DMS 273 (cell line): ENCODE data around the gene TOM1L2.
A peak's percentile ranks its signal among the peaks of the same experiment; 100 is the strongest.
"Not testable (repeated sequence)": the region's sequence is repeated elsewhere in the genome, so short reads cannot be mapped to it uniquely, and the experiment has no call there.

Experiments used
- DNase-seq: peaks from one replicate; lab custom pipeline; 2025; ENCODE audit not compliant: unreplicated experiment; lab: John Stamatoyannopoulos, UW

Gene TOM1L2

DNA sequence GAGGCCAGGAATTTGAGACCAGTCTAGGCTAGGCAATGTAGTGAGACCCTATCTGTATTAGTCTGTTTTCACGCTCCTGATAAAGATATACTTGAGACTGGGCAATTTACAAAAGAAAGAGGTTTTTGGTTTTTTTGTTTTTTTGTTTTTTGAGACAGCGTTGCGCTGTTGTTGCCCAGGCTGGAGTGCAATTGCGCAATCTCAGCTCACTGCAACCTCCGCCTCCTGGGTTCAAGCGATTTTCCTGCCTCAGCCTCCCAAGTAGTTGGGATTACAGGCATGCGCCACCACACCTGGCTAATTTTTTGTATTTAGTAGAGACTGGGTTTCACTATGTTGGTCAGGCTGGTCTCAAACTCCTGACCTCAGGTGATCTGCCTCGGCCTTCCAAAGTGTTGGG, 23.7 kb upstream of the TOM1L2 start:
- DNase-seq, result not testable (repeated sequence)

- peak; percentile 77 for DNase-seq
Observed at GRCh38 chr17:17994271-17995069, 22.3 kb upstream of the TOM1L2 start.

GRCh38 chr17:17993852-17994251, 21.7 kb upstream of the TOM1L2 start:
- no peak for DNase-seq

GRCh38 chr17:17993366-17993765, 21.2 kb upstream of the TOM1L2 start:
- no peak for DNase-seq

DNA sequence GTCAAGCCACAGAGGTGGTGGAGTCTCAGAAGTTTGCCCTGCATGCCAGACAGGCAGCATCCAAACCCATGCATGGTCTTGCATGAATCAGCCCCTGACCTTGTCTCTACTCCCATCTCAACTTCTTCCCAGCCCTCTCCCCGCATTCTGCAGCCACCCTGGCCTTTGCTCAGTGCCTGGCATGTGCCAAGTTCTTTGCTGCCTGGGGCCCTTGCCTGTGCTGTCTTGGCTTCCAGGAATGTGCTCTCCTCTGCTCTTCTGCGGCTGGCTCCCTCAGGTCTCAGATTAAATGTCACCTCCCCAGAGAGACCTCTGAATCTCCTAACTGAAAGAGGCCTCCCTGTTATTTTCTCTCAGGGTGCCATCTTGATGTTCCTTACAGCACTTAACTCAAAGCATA, 18.1 kb upstream of the TOM1L2 start:
- DNase-seq, result no peak

- DNase-seq, result no peak
Observed at GRCh38 chr17:17989618-17990017, 17.4 kb upstream of the TOM1L2 start.

DNA sequence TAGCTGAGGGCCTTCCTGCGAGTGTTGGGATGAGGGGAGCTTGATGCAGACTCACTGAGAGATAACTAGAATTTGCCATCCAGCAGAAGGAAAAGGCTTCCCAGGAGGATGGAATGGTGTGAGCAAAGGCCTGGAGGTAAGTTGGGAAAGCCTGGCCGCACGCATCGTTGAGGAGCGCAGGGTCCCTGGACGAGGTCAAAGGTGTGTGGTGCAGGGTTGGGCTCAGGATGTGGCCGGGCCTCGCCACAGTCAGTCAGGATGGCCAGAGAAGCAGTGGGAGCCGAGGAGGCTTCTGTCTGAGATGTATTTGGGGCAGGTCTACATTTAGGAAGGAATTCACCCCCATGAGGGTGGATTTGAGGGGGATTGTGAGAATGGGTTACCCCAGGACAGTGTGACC, 16.9 kb upstream of the TOM1L2 start:
- no peak for DNase-seq

- DNase-seq, result no peak
Observed at GRCh38 chr17:17988427-17988945, 16.3 kb upstream of the TOM1L2 start.

DNA sequence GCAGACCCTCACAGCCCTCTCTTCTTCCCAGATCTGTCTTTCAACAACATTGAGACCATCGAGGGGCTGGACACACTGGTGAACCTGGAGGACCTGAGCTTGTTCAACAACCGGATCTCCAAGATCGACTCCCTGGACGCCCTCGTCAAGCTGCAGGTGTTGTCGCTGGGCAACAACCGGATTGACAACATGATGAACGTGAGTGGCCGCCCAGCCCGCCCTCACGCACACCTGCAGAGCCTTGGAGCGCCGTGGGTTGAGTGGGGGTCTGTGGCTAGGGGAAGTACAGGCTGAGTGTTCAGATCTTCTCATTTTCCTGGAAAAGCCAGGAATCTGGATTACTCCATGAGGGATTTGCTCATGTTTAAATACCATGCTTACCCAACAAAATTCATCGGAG, 15.7 kb upstream of the TOM1L2 start:
- DNase-seq, result no peak

- DNase-seq, result no peak
Observed at GRCh38 chr17:17987187-17987896, 15.1 kb upstream of the TOM1L2 start.

GRCh38 chr17:17985555-17985954, 13.4 kb upstream of the TOM1L2 start:
- DNase-seq, result peak; percentile 46

- no peak for DNase-seq
Observed at GRCh38 chr17:17985153-17985552, 13.0 kb upstream of the TOM1L2 start.

DNA sequence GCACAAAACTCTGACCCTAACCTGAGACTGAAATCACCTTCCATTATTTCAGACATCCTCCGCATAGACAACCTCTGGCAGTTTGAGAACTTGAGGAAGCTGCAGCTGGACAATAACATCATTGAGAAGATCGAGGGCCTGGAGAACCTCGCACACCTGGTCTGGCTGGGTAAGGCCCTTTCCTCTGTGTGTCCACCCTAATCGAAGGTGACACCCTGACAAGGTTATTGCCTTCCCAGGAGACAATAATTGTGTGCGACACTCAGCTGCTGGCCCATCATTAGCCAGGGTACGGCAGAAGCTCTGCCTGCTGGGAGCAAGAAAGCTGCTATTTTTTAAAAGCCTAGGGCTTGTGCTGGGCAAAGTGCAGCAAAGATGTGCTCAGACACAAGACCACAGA, 11.6 kb upstream of the TOM1L2 start:
- no peak for DNase-seq

- DNase-seq, result no peak
Observed at GRCh38 chr17:17983376-17983775, 11.2 kb upstream of the TOM1L2 start.

GRCh38 chr17:17982801-17983200, 10.6 kb upstream of the TOM1L2 start:
- no peak for DNase-seq

DNA sequence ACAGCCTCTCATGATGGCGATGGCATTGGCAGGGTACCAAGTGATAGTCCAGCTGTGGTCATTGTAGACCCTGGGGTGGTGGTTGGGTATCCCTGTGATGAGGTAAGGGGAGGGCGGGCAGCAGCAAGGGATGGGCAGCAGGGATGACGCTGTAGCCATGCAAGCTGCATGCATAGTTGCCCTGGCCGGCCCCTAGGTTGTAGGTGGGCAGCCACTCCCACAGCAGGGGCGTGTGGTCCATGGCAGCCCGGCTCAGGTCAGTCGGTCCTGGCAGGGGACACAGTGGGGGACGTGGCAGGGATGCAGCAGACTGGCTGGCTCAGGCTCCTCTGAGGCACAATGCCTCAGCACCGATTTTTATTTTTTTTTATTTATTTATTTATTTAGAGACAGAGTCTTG, 9.1 kb upstream of the TOM1L2 start:
- DNase-seq, result no peak

DNA sequence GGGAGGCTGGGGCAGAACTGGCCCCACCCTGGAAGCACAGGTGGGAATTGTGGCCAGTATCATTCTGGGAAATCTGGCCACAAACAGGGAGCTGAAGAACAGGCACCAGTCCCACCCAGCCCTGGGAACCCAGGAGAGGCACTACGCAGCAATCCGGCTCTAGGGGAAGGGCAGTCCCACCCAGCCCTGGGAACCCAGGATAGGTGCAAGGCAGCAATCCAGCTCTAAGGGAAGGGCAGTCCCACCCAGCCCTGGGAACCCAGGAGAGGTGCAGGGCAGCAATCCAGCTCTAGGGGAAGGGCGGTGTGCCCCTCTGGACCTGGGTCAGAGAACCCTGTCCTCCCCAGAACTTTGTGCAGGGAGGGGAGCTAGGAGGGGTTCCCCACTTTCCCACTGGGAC, 7.6 kb upstream of the TOM1L2 start:
- no peak for DNase-seq

DNA sequence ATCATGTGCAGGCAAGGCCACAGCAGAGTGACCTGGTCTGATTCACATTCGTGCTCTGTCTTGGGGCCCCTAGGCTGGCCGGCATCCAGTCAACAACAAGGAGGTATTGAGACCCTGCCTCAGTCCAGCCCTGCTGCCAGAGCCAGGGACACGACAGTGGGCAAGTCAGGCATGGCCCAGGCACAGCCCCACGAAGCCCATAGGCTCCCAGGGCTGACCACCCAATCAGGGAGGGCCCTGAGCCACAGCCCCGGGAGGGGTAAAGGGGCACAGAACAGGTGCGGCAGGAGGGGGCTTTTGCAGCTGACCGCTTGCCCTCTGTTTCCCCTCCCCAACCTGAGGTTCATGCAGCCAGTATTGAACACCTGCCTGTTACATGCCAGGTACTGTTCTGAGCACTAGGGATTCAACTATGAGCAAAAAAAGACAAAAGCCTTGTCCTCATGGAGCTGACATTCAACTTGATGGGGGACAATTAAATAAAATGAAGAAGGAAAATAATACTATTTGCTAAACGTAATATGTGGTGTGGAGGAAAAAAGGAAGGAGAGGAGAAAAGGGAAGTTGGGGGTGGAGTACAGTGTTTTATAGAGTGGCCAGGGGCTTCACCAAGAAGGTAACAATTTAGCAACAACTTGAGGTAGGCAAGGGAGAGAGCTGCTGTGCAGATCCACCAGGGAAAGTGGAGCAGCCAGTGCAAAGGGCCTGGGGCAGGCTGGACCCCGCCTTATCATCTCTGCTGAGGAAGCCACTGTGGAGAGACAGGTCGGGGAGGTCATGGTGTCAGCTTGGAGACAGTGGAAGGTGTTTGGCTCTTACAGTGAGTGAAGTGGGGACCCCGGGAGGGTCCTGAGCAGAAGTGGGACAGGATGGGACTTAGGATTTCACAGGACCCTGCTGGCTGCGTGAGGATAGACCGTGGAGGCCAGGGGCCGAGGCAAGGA, 6.6 kb upstream of the TOM1L2 start:
- DNase-seq, result no peak

- DNase-seq, result no peak
Observed at GRCh38 chr17:17976931-17977570, 4.9 kb upstream of the TOM1L2 start.

- no peak for DNase-seq
Observed at GRCh38 chr17:17975436-17975835, 3.2 kb upstream of the TOM1L2 start.

DNA sequence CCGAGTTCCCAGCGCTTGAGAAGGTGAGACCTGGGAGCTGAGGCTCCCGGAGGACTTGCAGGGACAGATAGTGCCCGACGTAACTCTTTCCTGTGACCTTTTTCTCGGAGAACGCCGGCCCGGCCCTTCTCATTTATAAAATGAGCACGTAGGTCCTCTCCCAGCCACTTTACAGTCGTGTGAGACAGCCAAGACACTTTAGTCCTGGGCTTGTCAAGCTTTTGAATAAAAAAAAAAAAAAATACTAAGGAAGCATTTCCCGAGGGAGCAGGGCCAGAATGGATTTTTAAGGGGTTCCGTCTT, 703 bp upstream of the TOM1L2 start:
- no peak for DNase-seq
